Thyroid gland (tissue), 4 donors: ENCODE measurements around the gene LHFPL2. TPM values are rescaled to one million over a fixed set of nuclear protein-coding genes. Genes with fewer than 3 reads are reported as not detected.

Experiments used
- DNase-seq, 2 donors: peaks; one replicate each; pipeline ENCODE4 v3.0.0-alpha.2; 2019
- H3K27ac ChIP-seq, 3 donors: fragments of 200-600 bp; sonication (generic); 1 replicate in 2 of 3; 2 replicates in 1 of 3; pipeline ENCODE4 v1.5.1; 2016 to 2019; ENCODE audit warnings: mild to moderate bottlenecking in 1 of 3, moderate library complexity in 1 of 3
- H3K27me3 ChIP-seq: fragments of 200-600 bp; sonication (generic); one replicate; pipeline ENCODE4 v1.5.1; 2019
- H3K36me3 ChIP-seq, 2 donors: fragments of 200-600 bp; sonication (generic); one replicate each; pipeline ENCODE4 v1.5.1; 2016 to 2019
- H3K4me1 ChIP-seq, 2 donors: fragments of 200-600 bp; sonication (generic); one replicate each; pipeline ENCODE4 v1.5.1; 2017 to 2019
- H3K4me3 ChIP-seq, 3 donors: fragments of 200-600 bp; sonication (generic); replicated peaks in 1 of 3; 1 replicate in 2 of 3; 2 replicates in 1 of 3; pipeline ENCODE4 v1.5.1; 2016; ENCODE audit warnings: mild to moderate bottlenecking in 1 of 3
- H3K9me3 ChIP-seq: fragments of 200-600 bp; sonication (generic); one replicate; pipeline ENCODE4 v1.5.1; 2017
- POLR2A ChIP-seq, 2 donors: fragments of 450-650 bp; IDR thresholded peaks; one replicate each; pipeline ENCODE4 v1.6.1; 2017; ENCODE audit warnings: antibody characterized with exemption in 2 of 2, mild to moderate bottlenecking in 2 of 2, moderate library complexity in 1 of 2
- WGBS, 2 donors: methylation state at CpG; one replicate each; pipeline ENCODE4 v1.1.5; 2017; 5-methylcytosine and 5-hydroxymethylcytosine counted together
- intact Hi-C: fragments of 100-400 bp; cut with DNase I; formaldehyde crosslinking; loops from one replicate; pipeline ENCODE4 v1.15.1; 2023
- total RNA-seq, 4 donors: library from RNA; depleted of rRNA; stranded (reverse); fragments of >200 nt; gene quantifications; one replicate each; pipeline ENCODE4 v1.2.3, GENCODE V29; 2016
- TF ChIP-seq, protein P1 (sequence below), 6 experiments: fragments of 200-600 bp in 3 of 6; fragments of 450-650 bp in 3 of 6; sonication (generic) in 3 of 6; IDR thresholded peaks; one replicate each; pipeline ENCODE4 v1.5.1; 2016 to 2019; ENCODE audit warnings: antibody characterized with exemption in 6 of 6, mild to moderate bottlenecking in 2 of 6, inconsistent platforms in 1 of 6, moderate library complexity in 1 of 6

Gene LHFPL2
- total RNA-seq, 4 donors from 2014 or later = 17.6 to 25.7 (median 23.7) TPM

DNA sequence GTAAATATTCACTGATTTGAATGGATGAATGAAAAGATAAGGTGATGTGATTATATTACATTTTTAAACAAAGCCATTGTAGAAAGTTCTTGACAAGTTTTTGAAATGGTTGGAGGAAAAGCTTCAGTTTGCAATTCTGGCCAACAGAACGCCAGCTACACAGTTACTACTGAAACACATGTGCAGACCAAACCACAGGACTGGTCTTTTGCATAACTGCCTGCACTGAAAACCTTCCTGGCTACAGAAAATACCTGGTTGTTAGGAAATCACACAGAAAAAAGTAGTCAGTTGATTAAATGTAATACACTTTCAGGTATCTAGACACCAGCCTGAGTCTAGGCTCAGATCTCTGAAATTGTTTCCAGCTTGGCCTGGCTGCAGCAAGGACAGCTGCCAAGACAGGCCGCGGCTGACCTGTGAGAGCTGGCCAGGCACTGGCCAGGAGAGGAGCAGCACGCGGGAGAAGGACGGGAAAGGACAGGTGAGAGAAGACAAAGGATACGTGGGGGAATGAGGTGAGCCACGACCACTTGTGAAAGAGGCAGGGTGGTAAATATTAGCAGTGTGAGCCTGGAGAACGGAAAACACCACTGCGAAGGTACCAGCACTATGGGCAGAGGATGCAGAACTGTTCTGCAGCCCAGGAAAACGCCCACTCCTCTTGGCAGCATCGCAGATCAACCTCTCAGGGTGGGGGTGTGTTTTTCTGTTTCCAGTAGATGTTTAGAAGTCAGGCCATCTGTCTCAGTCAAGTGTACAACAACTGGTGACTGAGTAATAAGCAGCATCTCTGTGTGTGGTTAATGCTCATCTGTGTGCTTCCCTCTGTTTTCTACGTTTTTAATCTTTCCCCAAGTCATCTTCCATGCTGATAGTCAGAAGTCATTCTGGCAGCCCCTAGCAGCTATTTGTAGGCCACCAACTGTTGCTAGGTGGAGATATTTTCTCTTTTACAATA, 150.7 kb downstream of the LHFPL2 start:
- no peak overlapping the region for H3K4me3 ChIP-seq
- intact Hi-C loops = no loop called here
- no peaks in the 10 kb centered on the region for H3K27me3 ChIP-seq
- WGBS, 2 donors = 55 to 56% methylated on average over 13 of the region's 13 CpGs
- no peaks in the 10 kb centered on the region for H3K9me3 ChIP-seq
- H3K36me3 ChIP-seq = no peaks in the 10 kb centered on the region
- no peak overlapping the region for H3K27ac ChIP-seq
- peaks cover 7 to 13% of the 10 kb centered on the region in 2 donors for H3K4me1 ChIP-seq
- peak; percentile 46 to 68 for DNase-seq
- no peak for TF ChIP-seq POLR2A (IDR thresholded peaks at IDR 0.05)
- TF ChIP-seq, protein P1, sequence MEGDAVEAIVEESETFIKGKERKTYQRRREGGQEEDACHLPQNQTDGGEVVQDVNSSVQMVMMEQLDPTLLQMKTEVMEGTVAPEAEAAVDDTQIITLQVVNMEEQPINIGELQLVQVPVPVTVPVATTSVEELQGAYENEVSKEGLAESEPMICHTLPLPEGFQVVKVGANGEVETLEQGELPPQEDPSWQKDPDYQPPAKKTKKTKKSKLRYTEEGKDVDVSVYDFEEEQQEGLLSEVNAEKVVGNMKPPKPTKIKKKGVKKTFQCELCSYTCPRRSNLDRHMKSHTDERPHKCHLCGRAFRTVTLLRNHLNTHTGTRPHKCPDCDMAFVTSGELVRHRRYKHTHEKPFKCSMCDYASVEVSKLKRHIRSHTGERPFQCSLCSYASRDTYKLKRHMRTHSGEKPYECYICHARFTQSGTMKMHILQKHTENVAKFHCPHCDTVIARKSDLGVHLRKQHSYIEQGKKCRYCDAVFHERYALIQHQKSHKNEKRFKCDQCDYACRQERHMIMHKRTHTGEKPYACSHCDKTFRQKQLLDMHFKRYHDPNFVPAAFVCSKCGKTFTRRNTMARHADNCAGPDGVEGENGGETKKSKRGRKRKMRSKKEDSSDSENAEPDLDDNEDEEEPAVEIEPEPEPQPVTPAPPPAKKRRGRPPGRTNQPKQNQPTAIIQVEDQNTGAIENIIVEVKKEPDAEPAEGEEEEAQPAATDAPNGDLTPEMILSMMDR (IDR thresholded peaks at IDR 0.05) = no peak

DNA sequence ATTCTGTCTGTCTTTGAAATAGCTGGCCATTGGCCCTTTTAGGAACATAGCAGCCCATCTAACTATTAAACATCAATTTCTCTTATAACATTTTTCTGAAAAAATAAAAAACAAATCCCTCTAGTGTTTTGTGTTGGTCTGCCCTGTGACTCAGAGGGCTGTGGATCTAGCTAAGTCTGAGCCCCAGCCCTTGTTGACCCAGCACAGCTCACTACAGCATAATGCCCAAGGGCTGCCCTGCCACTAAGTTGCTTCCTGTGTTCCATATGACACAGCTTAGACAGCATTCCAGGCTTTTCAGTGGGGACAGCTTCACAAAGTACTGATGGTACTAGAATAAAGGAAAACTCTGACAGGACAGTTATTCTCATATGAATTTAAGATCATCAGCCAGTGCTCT, 152.2 kb downstream of the LHFPL2 start:
- TF ChIP-seq, protein P1 (IDR thresholded peaks at IDR 0.05) = no peak
- no peak for TF ChIP-seq POLR2A (IDR thresholded peaks at IDR 0.05)
- no peak for DNase-seq

DNA sequence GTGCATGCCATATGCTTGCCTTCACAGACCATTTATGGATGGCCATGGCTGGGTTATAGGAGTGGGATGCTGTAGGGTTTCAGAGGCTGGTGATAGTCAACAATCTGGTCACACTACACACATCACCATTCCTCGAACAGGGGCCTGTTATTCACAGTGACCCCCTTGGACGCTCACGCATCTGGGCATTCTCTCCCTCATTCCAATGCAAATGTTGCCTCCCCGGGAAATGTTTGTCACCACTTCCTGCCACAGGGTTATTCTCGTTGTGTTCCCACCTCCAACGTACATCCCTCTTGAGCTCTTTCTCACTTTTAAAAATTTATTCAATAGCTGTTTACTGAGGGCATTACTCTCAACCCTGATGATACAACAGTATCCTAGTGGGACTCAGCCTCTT, 152.8 kb downstream of the LHFPL2 start:
- TF ChIP-seq, protein P1 (IDR thresholded peaks at IDR 0.05) = no peak
- no peak for TF ChIP-seq POLR2A (IDR thresholded peaks at IDR 0.05)
- no peaks in the 10 kb centered on the region for H3K27me3 ChIP-seq
- no peaks in the 10 kb centered on the region for H3K9me3 ChIP-seq
- H3K36me3 ChIP-seq = no peaks in the 10 kb centered on the region
- DNase-seq = no peak
- peaks cover 7 to 13% of the 10 kb centered on the region in 2 donors for H3K4me1 ChIP-seq
- WGBS, 2 donors = 61 to 74% methylated on average over 6 of the region's 6 CpGs
- H3K27ac ChIP-seq = no peak overlapping the region
- intact Hi-C loops = no loop called here
- H3K4me3 ChIP-seq = no peak overlapping the region

More for the DNA sequence above, 152.2 kb downstream of the LHFPL2 start:
- no peaks in the 10 kb centered on the region for H3K27me3 ChIP-seq
- H3K27ac ChIP-seq = no peak overlapping the region
- no peaks in the 10 kb centered on the region for H3K36me3 ChIP-seq
- peaks cover 7 to 13% of the 10 kb centered on the region in 2 donors for H3K4me1 ChIP-seq
- H3K4me3 ChIP-seq = no peak overlapping the region
- intact Hi-C loops = no loop called here
- no peaks in the 10 kb centered on the region for H3K9me3 ChIP-seq

DNA sequence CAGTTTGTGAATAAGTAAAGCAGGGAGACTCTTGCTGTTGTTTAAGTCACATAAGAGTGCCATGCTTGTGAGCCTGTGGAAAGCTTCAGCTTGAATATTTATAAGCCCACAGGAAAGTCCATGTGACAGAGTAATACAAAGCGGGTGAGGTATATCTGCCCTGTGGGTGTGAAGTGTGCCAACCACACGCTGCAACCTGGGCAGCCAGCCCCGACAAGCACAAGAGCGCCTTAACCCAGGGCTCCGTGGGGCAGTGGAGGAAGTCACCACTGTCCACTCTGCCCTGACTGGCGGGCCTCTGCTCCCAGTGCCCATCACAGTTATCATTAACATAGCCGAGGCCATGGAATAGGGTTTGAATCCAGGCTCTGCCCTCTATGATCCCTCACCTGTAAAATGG, 155.9 kb downstream of the LHFPL2 start:
- 82 to 90% methylated on average over 7 of the region's 7 CpGs for WGBS, 2 donors
- Histone ChIP-seq H3K27ac (no peak overlapping the region), H3K4me3 (no peak overlapping the region), H3K9me3 (no peaks in the 10 kb centered on the region), H3K27me3 (no peaks in the 10 kb centered on the region), H3K36me3 (no peaks in the 10 kb centered on the region), H3K4me1 (peaks cover 2 to 9% of the 10 kb centered on the region in 2 donors)
- no peak for DNase-seq
- no peak for TF ChIP-seq POLR2A (IDR thresholded peaks at IDR 0.05)
- intact Hi-C loops = no loop called here

DNA sequence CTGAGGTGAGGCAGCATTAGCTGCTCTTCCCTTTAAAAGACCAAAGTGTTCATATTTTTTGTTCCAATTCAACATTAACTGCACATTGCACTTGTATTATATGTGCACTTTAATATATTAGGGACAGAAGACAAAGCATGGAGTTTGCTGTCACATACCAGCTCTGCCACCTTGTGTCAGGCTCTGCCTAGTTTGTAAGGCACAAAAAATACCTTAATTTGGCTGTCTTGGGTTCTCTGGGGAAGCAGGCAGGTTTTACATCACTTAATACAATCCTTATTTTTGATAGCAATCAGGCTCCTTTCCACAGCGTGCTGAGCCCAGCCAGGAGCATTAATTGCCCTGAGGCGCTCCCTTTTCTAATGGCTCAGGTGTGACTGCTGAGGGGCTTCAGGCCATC, 156.3 kb downstream of the LHFPL2 start:
- Histone ChIP-seq H3K4me1 (peaks cover 0 to 9% of the 10 kb centered on the region in 2 donors), H3K4me3 (no peak overlapping the region), H3K27me3 (no peaks in the 10 kb centered on the region), H3K27ac (no peak overlapping the region), H3K9me3 (no peaks in the 10 kb centered on the region), H3K36me3 (no peaks in the 10 kb centered on the region)
- TF ChIP-seq POLR2A (IDR thresholded peaks at IDR 0.05) = no peak
- TF ChIP-seq, protein P1 (IDR thresholded peaks at IDR 0.05) = no peak
- 93 to 96% methylated on average over 2 of the region's 2 CpGs for WGBS, 2 donors
- DNase-seq = no peak
- intact Hi-C loops = no loop called here
